DOHH2 (cell line): Measurements from ENCODE around the gene TIMM50.

Experiments
- H3F3A ChIP-seq: fragments of 200-600 bp; sonication (generic), shearing (Covaris generic); 2 replicates; pipeline ENCODE4 v1.6.0; 2016; ENCODE audit warnings: antibody characterized with exemption, mild to moderate bottlenecking; ENCODE audit not compliant: control insufficient read depth, insufficient read depth
- H3K27ac ChIP-seq: fragments of 200-600 bp; sonication (generic); 2 replicates; pipeline ENCODE4 v1.5.1; 2014; ENCODE audit warnings: low read depth, mild to moderate bottlenecking, low read length, moderate library complexity
- H3K27me3 ChIP-seq: fragments of 200-600 bp; sonication (generic); 2 replicates; pipeline ENCODE4 v1.6.1; 2014; ENCODE audit warnings: mild to moderate bottlenecking, low read length, mixed read lengths; ENCODE audit not compliant: control insufficient read depth
- H3K36me3 ChIP-seq: fragments of 200-600 bp; sonication (generic); 2 replicates; pipeline ENCODE4 v1.6.1; 2014; ENCODE audit warnings: mild to moderate bottlenecking, low read length, moderate library complexity, mixed read lengths; ENCODE audit not compliant: control insufficient read depth
- H3K4me1 ChIP-seq: fragments of 200-600 bp; sonication (generic); 2 replicates; pipeline ENCODE4 v1.6.1; 2014; ENCODE audit warnings: mild to moderate bottlenecking, low read length, mixed read lengths; ENCODE audit not compliant: control insufficient read depth
- H3K4me2 ChIP-seq: fragments of 200-600 bp; sonication (generic); 2 replicates; pipeline ENCODE4 v1.6.0; 2014; ENCODE audit warnings: mild to moderate bottlenecking, low read length, moderate library complexity
- H3K4me3 ChIP-seq: fragments of 200-600 bp; sonication (generic); 2 replicates; pipeline ENCODE4 v1.5.1; 2014; ENCODE audit warnings: mild to moderate bottlenecking, low read length, mixed read lengths
- H3K79me2 ChIP-seq: fragments of 200-600 bp; sonication (generic); 2 replicates; pipeline ENCODE4 v1.6.1; 2014; ENCODE audit warnings: mild to moderate bottlenecking, low read length, mixed read lengths; ENCODE audit not compliant: control insufficient read depth
- H3K9me2 ChIP-seq: fragments of 200-600 bp; sonication (generic); replicated peaks from 2 replicates; pipeline ENCODE4 v1.6.1; 2014; ENCODE audit warnings: mild to moderate bottlenecking, low read length, mixed read lengths; ENCODE audit not compliant: control insufficient read depth
- H3K9me3 ChIP-seq: fragments of 200-600 bp; sonication (generic); 2 replicates; pipeline ENCODE4 v1.6.1; 2014; ENCODE audit warnings: antibody characterized with exemption, low read length, mixed read lengths; ENCODE audit not compliant: control insufficient read depth, insufficient read depth
- H4K20me1 ChIP-seq: fragments of 200-600 bp; sonication (generic); 2 replicates; pipeline ENCODE4 v1.6.0; 2014; ENCODE audit warnings: low read depth, mild to moderate bottlenecking, antibody characterized with exemption, low read length, moderate library complexity; ENCODE audit not compliant: control insufficient read depth, insufficient read depth
- EZH2phosphoT487 ChIP-seq: fragments of 200-600 bp; sonication (generic); IDR thresholded peaks from 2 replicates; pipeline ENCODE4 v1.6.1; 2017; ENCODE audit warnings: borderline replicate concordance, mild to moderate bottlenecking, antibody characterized with exemption, low read length, moderate library complexity, mixed read lengths
- TF ChIP-seq, protein P1 (sequence below): fragments of 200-600 bp; sonication (generic); IDR thresholded peaks from one replicate; pipeline ENCODE4 v1.5.1; 2014; ENCODE audit warnings: antibody characterized with exemption, mild to moderate bottlenecking, low read depth, low read length; ENCODE audit not compliant: poor library complexity, severe bottlenecking

Gene TIMM50

GRCh38 chr19:39517432-39517831 is 36.8 kb downstream of the TIMM50 start:
- H3K4me3 ChIP-seq = no peak overlapping the region
- no peaks in the 10 kb centered on the region for H3K9me3 ChIP-seq
- no peaks in the 10 kb centered on the region for H3F3A ChIP-seq
- no peaks in the 10 kb centered on the region for H3K36me3 ChIP-seq
- H3K27me3 ChIP-seq = peaks cover 37% of the 10 kb centered on the region
- no peak overlapping the region for H3K4me2 ChIP-seq
- TF ChIP-seq EZH2phosphoT487 = no peak
- TF ChIP-seq, protein P1, sequence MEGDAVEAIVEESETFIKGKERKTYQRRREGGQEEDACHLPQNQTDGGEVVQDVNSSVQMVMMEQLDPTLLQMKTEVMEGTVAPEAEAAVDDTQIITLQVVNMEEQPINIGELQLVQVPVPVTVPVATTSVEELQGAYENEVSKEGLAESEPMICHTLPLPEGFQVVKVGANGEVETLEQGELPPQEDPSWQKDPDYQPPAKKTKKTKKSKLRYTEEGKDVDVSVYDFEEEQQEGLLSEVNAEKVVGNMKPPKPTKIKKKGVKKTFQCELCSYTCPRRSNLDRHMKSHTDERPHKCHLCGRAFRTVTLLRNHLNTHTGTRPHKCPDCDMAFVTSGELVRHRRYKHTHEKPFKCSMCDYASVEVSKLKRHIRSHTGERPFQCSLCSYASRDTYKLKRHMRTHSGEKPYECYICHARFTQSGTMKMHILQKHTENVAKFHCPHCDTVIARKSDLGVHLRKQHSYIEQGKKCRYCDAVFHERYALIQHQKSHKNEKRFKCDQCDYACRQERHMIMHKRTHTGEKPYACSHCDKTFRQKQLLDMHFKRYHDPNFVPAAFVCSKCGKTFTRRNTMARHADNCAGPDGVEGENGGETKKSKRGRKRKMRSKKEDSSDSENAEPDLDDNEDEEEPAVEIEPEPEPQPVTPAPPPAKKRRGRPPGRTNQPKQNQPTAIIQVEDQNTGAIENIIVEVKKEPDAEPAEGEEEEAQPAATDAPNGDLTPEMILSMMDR = no peak
- no peaks in the 10 kb centered on the region for H4K20me1 ChIP-seq
- no peak overlapping the region for H3K27ac ChIP-seq
- H3K79me2 ChIP-seq = no peaks in the 10 kb centered on the region
- no peaks in the 10 kb centered on the region for H3K9me2 ChIP-seq
- peaks cover 30% of the 10 kb centered on the region for H3K4me1 ChIP-seq

- Histone ChIP-seq H3K4me3 (no peak overlapping the region), H3K27ac (no peak overlapping the region), H3K27me3 (peaks cover 32% of the 10 kb centered on the region), H3K4me1 (peaks cover 30% of the 10 kb centered on the region), H3F3A (no peaks in the 10 kb centered on the region), H3K36me3 (no peaks in the 10 kb centered on the region), H3K9me3 (no peaks in the 10 kb centered on the region), H3K79me2 (no peaks in the 10 kb centered on the region), H3K4me2 (no peak overlapping the region), H3K9me2 (no peaks in the 10 kb centered on the region), H4K20me1 (no peaks in the 10 kb centered on the region)
- no peak for TF ChIP-seq EZH2phosphoT487
- TF ChIP-seq, protein P1 = no peak
Measured at GRCh38 chr19:39518458-39518857, 37.8 kb downstream of the TIMM50 start.

DNA sequence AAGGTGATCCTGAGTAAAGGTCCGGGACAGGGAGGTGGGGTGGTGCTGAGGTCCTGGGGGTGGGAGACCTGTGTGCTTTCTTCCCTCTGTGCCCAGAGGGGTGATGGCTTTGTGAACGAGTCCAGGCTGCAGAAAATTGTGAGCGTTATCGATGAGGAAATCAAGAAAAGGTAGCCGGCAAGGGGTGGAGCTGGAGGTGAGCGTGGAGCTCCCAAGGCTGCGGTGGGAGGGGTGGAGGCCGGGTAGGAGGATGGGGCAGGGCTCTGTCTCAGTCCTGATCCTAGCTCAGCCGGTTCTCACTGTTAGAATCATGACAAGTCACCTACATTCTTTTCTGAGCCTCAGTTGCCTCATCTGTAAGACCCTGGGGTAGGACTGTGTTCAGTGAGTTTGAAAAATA is 38.3 kb downstream of the TIMM50 start:
- Histone ChIP-seq H3K9me3 (no peaks in the 10 kb centered on the region), H3K27me3 (peaks cover 28% of the 10 kb centered on the region), H3K4me1 (peaks cover 30% of the 10 kb centered on the region), H3K27ac (no peak overlapping the region), H3K9me2 (no peaks in the 10 kb centered on the region), H4K20me1 (no peaks in the 10 kb centered on the region), H3F3A (no peaks in the 10 kb centered on the region), H3K79me2 (no peaks in the 10 kb centered on the region), H3K4me3 (no peak overlapping the region), H3K36me3 (no peaks in the 10 kb centered on the region), H3K4me2 (no peak overlapping the region)
- TF ChIP-seq, protein P1 = no peak
- no peak for TF ChIP-seq EZH2phosphoT487
